ENCODE results near the gene SMAD6.
A peak's percentile ranks its signal among the peaks of the same experiment; 100 is the strongest.

SMAD6 gene

GRCh38 chr15:66779331-66780009 lies 77.4 kb downstream of the SMAD6 start:
- H3K27me3 ChIP-seq (ENCODE audit: control insufficient read depth in 2 of 2, insufficient read depth in 2 of 2, low read length in 2 of 2), result no peaks in the 10 kb centered on the region
- H3K27ac ChIP-seq (ENCODE audit: low read depth in 2 of 2, low read length in 2 of 2), result peak overlapping the region; percentile 72 to 77
- H3K9ac ChIP-seq (ENCODE audit: low read depth in 1 of 2, low read length in 2 of 2), result peak overlapping the region; percentile 2 to 6
- H3K4me3 ChIP-seq (ENCODE audit: low read length in 2 of 2), result no peak overlapping the region
- H3K9me3 ChIP-seq (ENCODE audit: control insufficient read depth in 2 of 2, low read length in 2 of 2), result no peaks in the 10 kb centered on the region
- H3K36me3 ChIP-seq (ENCODE audit: control insufficient read depth in 2 of 2, insufficient read depth in 2 of 2, low read length in 2 of 2), result peaks cover 0 to 2% of the 10 kb centered on the region in 2 donors
- peaks cover 26 to 31% of the 10 kb centered on the region in 2 donors for H3K4me1 ChIP-seq (ENCODE audit: control insufficient read depth in 2 of 2, insufficient read depth in 2 of 2, low read length in 2 of 2)

- H3K4me1 ChIP-seq (ENCODE audit: control insufficient read depth in 2 of 2, insufficient read depth in 2 of 2, low read length in 2 of 2), result peaks cover 26 to 30% of the 10 kb centered on the region in 2 donors
- H3K4me3 ChIP-seq (ENCODE audit: low read length in 2 of 2), result no peak overlapping the region
- H3K9ac ChIP-seq (ENCODE audit: low read depth in 1 of 2, low read length in 2 of 2), result peak overlapping the region in 1 of 2 donors; percentile 50
- peak overlapping the region; percentile 72 to 77 for H3K27ac ChIP-seq (ENCODE audit: low read depth in 2 of 2, low read length in 2 of 2)
- no peaks in the 10 kb centered on the region for H3K9me3 ChIP-seq (ENCODE audit: control insufficient read depth in 2 of 2, low read length in 2 of 2)
- H3K27me3 ChIP-seq (ENCODE audit: control insufficient read depth in 2 of 2, insufficient read depth in 2 of 2, low read length in 2 of 2), result no peaks in the 10 kb centered on the region
- peaks cover 0 to 2% of the 10 kb centered on the region in 2 donors for H3K36me3 ChIP-seq (ENCODE audit: control insufficient read depth in 2 of 2, insufficient read depth in 2 of 2, low read length in 2 of 2)
Measured at GRCh38 chr15:66780172-66780972, 78.3 kb downstream of the SMAD6 start.

- no peaks in the 10 kb centered on the region for H3K27me3 ChIP-seq (ENCODE audit: control insufficient read depth in 2 of 2, insufficient read depth in 2 of 2, low read length in 2 of 2)
- no peaks in the 10 kb centered on the region for H3K9me3 ChIP-seq (ENCODE audit: control insufficient read depth in 2 of 2, low read length in 2 of 2)
- H3K4me3 ChIP-seq (ENCODE audit: low read length in 2 of 2), result no peak overlapping the region
- peaks cover 26 to 30% of the 10 kb centered on the region in 2 donors for H3K4me1 ChIP-seq (ENCODE audit: control insufficient read depth in 2 of 2, insufficient read depth in 2 of 2, low read length in 2 of 2)
- H3K36me3 ChIP-seq (ENCODE audit: control insufficient read depth in 2 of 2, insufficient read depth in 2 of 2, low read length in 2 of 2), result peaks cover 0 to 2% of the 10 kb centered on the region in 2 donors
- no peak overlapping the region for H3K27ac ChIP-seq (ENCODE audit: low read depth in 2 of 2, low read length in 2 of 2)
- H3K9ac ChIP-seq (ENCODE audit: low read depth in 1 of 2, low read length in 2 of 2), result no peak overlapping the region
Measured at GRCh38 chr15:66780973-66781718, 79.1 kb downstream of the SMAD6 start.

- Histone ChIP-seq H3K4me1 (ENCODE audit: control insufficient read depth in 2 of 2, insufficient read depth in 2 of 2, low read length in 2 of 2) (peaks cover 26 to 30% of the 10 kb centered on the region in 2 donors), H3K4me3 (ENCODE audit: low read length in 2 of 2) (no peak overlapping the region), H3K9me3 (ENCODE audit: control insufficient read depth in 2 of 2, low read length in 2 of 2) (no peaks in the 10 kb centered on the region), H3K27ac (ENCODE audit: low read depth in 2 of 2, low read length in 2 of 2) (no peak overlapping the region), H3K9ac (ENCODE audit: low read depth in 1 of 2, low read length in 2 of 2) (no peak overlapping the region), H3K27me3 (ENCODE audit: control insufficient read depth in 2 of 2, insufficient read depth in 2 of 2, low read length in 2 of 2) (no peaks in the 10 kb centered on the region), H3K36me3 (ENCODE audit: control insufficient read depth in 2 of 2, insufficient read depth in 2 of 2, low read length in 2 of 2) (peaks cover 0 to 2% of the 10 kb centered on the region in 2 donors)
Measured at GRCh38 chr15:66782785-66783184, 80.7 kb downstream of the SMAD6 start.

GRCh38 chr15:66783314-66783713 lies 81.3 kb downstream of the SMAD6 start:
- Histone ChIP-seq H3K9me3 (ENCODE audit: control insufficient read depth in 2 of 2, low read length in 2 of 2) (no peaks in the 10 kb centered on the region), H3K27me3 (ENCODE audit: control insufficient read depth in 2 of 2, insufficient read depth in 2 of 2, low read length in 2 of 2) (no peaks in the 10 kb centered on the region), H3K36me3 (ENCODE audit: control insufficient read depth in 2 of 2, insufficient read depth in 2 of 2, low read length in 2 of 2) (peaks cover 0 to 2% of the 10 kb centered on the region in 2 donors), H3K27ac (ENCODE audit: low read depth in 2 of 2, low read length in 2 of 2) (no peak overlapping the region), H3K9ac (ENCODE audit: low read depth in 1 of 2, low read length in 2 of 2) (no peak overlapping the region), H3K4me3 (ENCODE audit: low read length in 2 of 2) (no peak overlapping the region), H3K4me1 (ENCODE audit: control insufficient read depth in 2 of 2, insufficient read depth in 2 of 2, low read length in 2 of 2) (peaks cover 24 to 27% of the 10 kb centered on the region in 2 donors)

GRCh38 chr15:66783725-66784124 lies 81.7 kb downstream of the SMAD6 start:
- H3K4me1 ChIP-seq (ENCODE audit: control insufficient read depth in 2 of 2, insufficient read depth in 2 of 2, low read length in 2 of 2), result peaks cover 21 to 23% of the 10 kb centered on the region in 2 donors
- no peaks in the 10 kb centered on the region for H3K27me3 ChIP-seq (ENCODE audit: control insufficient read depth in 2 of 2, insufficient read depth in 2 of 2, low read length in 2 of 2)
- peaks cover 0 to 2% of the 10 kb centered on the region in 2 donors for H3K36me3 ChIP-seq (ENCODE audit: control insufficient read depth in 2 of 2, insufficient read depth in 2 of 2, low read length in 2 of 2)
- H3K4me3 ChIP-seq (ENCODE audit: low read length in 2 of 2), result no peak overlapping the region
- H3K9me3 ChIP-seq (ENCODE audit: control insufficient read depth in 2 of 2, low read length in 2 of 2), result no peaks in the 10 kb centered on the region
- H3K9ac ChIP-seq (ENCODE audit: low read depth in 1 of 2, low read length in 2 of 2), result no peak overlapping the region
- H3K27ac ChIP-seq (ENCODE audit: low read depth in 2 of 2, low read length in 2 of 2), result no peak overlapping the region

GRCh38 chr15:66784174-66784573 lies 82.1 kb downstream of the SMAD6 start:
- peaks cover 17 to 19% of the 10 kb centered on the region in 2 donors for H3K4me1 ChIP-seq (ENCODE audit: control insufficient read depth in 2 of 2, insufficient read depth in 2 of 2, low read length in 2 of 2)
- no peak overlapping the region for H3K4me3 ChIP-seq (ENCODE audit: low read length in 2 of 2)
- H3K36me3 ChIP-seq (ENCODE audit: control insufficient read depth in 2 of 2, insufficient read depth in 2 of 2, low read length in 2 of 2), result peaks cover 0 to 2% of the 10 kb centered on the region in 2 donors
- H3K9me3 ChIP-seq (ENCODE audit: control insufficient read depth in 2 of 2, low read length in 2 of 2), result no peaks in the 10 kb centered on the region
- H3K27ac ChIP-seq (ENCODE audit: low read depth in 2 of 2, low read length in 2 of 2), result no peak overlapping the region
- no peak overlapping the region for H3K9ac ChIP-seq (ENCODE audit: low read depth in 1 of 2, low read length in 2 of 2)
- no peaks in the 10 kb centered on the region for H3K27me3 ChIP-seq (ENCODE audit: control insufficient read depth in 2 of 2, insufficient read depth in 2 of 2, low read length in 2 of 2)

GRCh38 chr15:66785637-66786036 lies 83.6 kb downstream of the SMAD6 start:
- no peaks in the 10 kb centered on the region for H3K9me3 ChIP-seq (ENCODE audit: control insufficient read depth in 2 of 2, low read length in 2 of 2)
- H3K9ac ChIP-seq (ENCODE audit: low read depth in 1 of 2, low read length in 2 of 2), result no peak overlapping the region
- peaks cover 0 to 2% of the 10 kb centered on the region in 2 donors for H3K36me3 ChIP-seq (ENCODE audit: control insufficient read depth in 2 of 2, insufficient read depth in 2 of 2, low read length in 2 of 2)
- H3K27me3 ChIP-seq (ENCODE audit: control insufficient read depth in 2 of 2, insufficient read depth in 2 of 2, low read length in 2 of 2), result no peaks in the 10 kb centered on the region
- H3K27ac ChIP-seq (ENCODE audit: low read depth in 2 of 2, low read length in 2 of 2), result peak overlapping the region in 1 of 2 donors; percentile 44
- no peak overlapping the region for H3K4me3 ChIP-seq (ENCODE audit: low read length in 2 of 2)
- peaks cover 4% of the 10 kb centered on the region in 2 donors for H3K4me1 ChIP-seq (ENCODE audit: control insufficient read depth in 2 of 2, insufficient read depth in 2 of 2, low read length in 2 of 2)

- Histone ChIP-seq H3K27me3 (ENCODE audit: control insufficient read depth in 2 of 2, insufficient read depth in 2 of 2, low read length in 2 of 2) (no peaks in the 10 kb centered on the region), H3K9ac (ENCODE audit: low read depth in 1 of 2, low read length in 2 of 2) (no peak overlapping the region), H3K4me3 (ENCODE audit: low read length in 2 of 2) (no peak overlapping the region), H3K4me1 (ENCODE audit: control insufficient read depth in 2 of 2, insufficient read depth in 2 of 2, low read length in 2 of 2) (no peaks in the 10 kb centered on the region), H3K9me3 (ENCODE audit: control insufficient read depth in 2 of 2, low read length in 2 of 2) (no peaks in the 10 kb centered on the region), H3K27ac (ENCODE audit: low read depth in 2 of 2, low read length in 2 of 2) (no peak overlapping the region), H3K36me3 (ENCODE audit: control insufficient read depth in 2 of 2, insufficient read depth in 2 of 2, low read length in 2 of 2) (peaks cover 0 to 2% of the 10 kb centered on the region in 2 donors)
Measured at GRCh38 chr15:66786222-66786621, 84.2 kb downstream of the SMAD6 start.
